ENCODE measurements around the gene TUBGCP6.

GRCh38 chr22:50216055-50216683 lies 28.7 kb downstream of the TUBGCP6 start:
- TF ChIP-seq FOXP2 (optimal IDR thresholded peaks at IDR 0.05; ENCODE audit: control extremely low read depth, extremely low read length, insufficient read depth) (no peak), EZH2 (IDR thresholded peaks at IDR 0.05) (no peak), POLR2AphosphoS5 (IDR thresholded peaks at IDR 0.05; ENCODE audit: borderline replicate concordance, low read depth, low read length) (no peak; the same call in 1 of the 2 replicates)
